GM12878 (cell line): ENCODE results near the gene GPR141. TPM values are rescaled to one million over a fixed set of nuclear protein-coding genes. Genes with fewer than 3 reads are reported as not detected.

ENCODE experiments used
- ATAC-seq: fragments of 200-7000 bp; cut with Tn5 transposase; 3 replicates; pipeline ENCODE4 v1.9.1; 2020; ENCODE audit warnings: mild to moderate bottlenecking, moderate library complexity
- BruUV-seq: library from RNA; stranded (reverse); fragments of 400-500 nt; replicated peaks from 2 replicates; lab custom pipeline; 2021; lab: Mats Ljungman, UMichigan
- CTCF ChIA-PET: fragments of 300-600 bp; sonication (Branson Sonifier 250); formaldehyde crosslinking; extraction: SDS; loops from one replicate; lab custom pipeline; 2021; ENCODE audit warnings: inconsistent platforms; lab: Yijun Ruan, JAX
- POLR2A ChIA-PET: fragments of 350-600 bp; formaldehyde crosslinking; extraction: SDS; loops from one replicate; lab custom pipeline; 2021; ENCODE audit warnings: inconsistent platforms; lab: Charles Lee
- RAD21 ChIA-PET: fragments of 300-600 bp; sonication (Branson Sonifier 250); formaldehyde crosslinking; loops from one replicate; lab custom pipeline; 2023; ENCODE audit warnings: antibody characterized with exemption; ENCODE audit not compliant: unreplicated experiment; lab: Charles Lee
- SMC1A ChIA-PET: fragments of 300-600 bp; sonication (Branson Sonifier 250); formaldehyde crosslinking; loops from one replicate; lab custom pipeline; 2023; ENCODE audit not compliant: unreplicated experiment, uncharacterized antibody; lab: Charles Lee
- DNase-seq: peaks from one replicate; pipeline ENCODE4 v3.0.0-alpha.2; 2011; ENCODE audit warnings: low read depth, low spot score
- FAIRE-seq: peaks from 3 replicates; lab custom pipeline; 2011; peaks lifted over from hg19 to GRCh38; lab: Jason Lieb, UNC
- H2AFZ ChIP-seq: 2 replicates; pipeline ENCODE4 v1.6.0; 2011; ENCODE audit warnings: low read depth, low read length, control low read depth; ENCODE audit not compliant: control insufficient read depth
- H3K27ac ChIP-seq: 2 replicates; pipeline ENCODE4 v1.5.1; 2011; ENCODE audit warnings: control low read depth; ENCODE audit not compliant: control insufficient read depth, insufficient read depth
- H3K27me3 ChIP-seq, 2 experiments: replicated peaks in 1 of 2; 2 replicates each; pipeline versions ENCODE4 v1.6.0 to v1.6.1; 2011; ENCODE audit warnings: low read length in 1 of 2; ENCODE audit not compliant: control insufficient read depth in 2 of 2, insufficient read depth in 2 of 2
- H3K36me3 ChIP-seq, 2 experiments: 2 replicates each; pipeline ENCODE4 v1.5.1; 2011; ENCODE audit warnings: low read length in 1 of 2; ENCODE audit not compliant: control insufficient read depth in 2 of 2, insufficient read depth in 2 of 2
- H3K4me1 ChIP-seq: 2 replicates; pipeline ENCODE4 v1.6.1; 2011; ENCODE audit warnings: mild to moderate bottlenecking, low read length, moderate library complexity, mixed read lengths; ENCODE audit not compliant: control insufficient read depth, insufficient read depth
- H3K4me2 ChIP-seq: 2 replicates; pipeline ENCODE4 v1.6.0; 2011; ENCODE audit warnings: control low read depth; ENCODE audit not compliant: control insufficient read depth, insufficient read depth
- H3K4me3 ChIP-seq: fragments of 200-600 bp; sonication (generic); 2 replicates; pipeline ENCODE4 v1.5.1; 2016
- H3K79me2 ChIP-seq: 2 replicates; pipeline ENCODE4 v1.6.0; 2011; ENCODE audit warnings: low read length; ENCODE audit not compliant: control insufficient read depth, insufficient read depth
- H3K9ac ChIP-seq: 2 replicates; pipeline ENCODE4 v1.8.0; 2011; ENCODE audit warnings: low read length, control low read depth, mixed read lengths; ENCODE audit not compliant: control insufficient read depth, insufficient read depth
- H3K9me3 ChIP-seq: replicated peaks from 3 replicates; pipeline ENCODE4 v1.5.1; 2011; ENCODE audit warnings: mild to moderate bottlenecking, low read length; ENCODE audit not compliant: control insufficient read depth, insufficient read depth
- H4K20me1 ChIP-seq: 2 replicates; pipeline ENCODE4 v1.6.0; 2011; ENCODE audit not compliant: control insufficient read depth, insufficient read depth
- BCL11A ChIP-seq: IDR thresholded peaks from 2 replicates; pipeline ENCODE4 v1.6.1; 2011; ENCODE audit warnings: low read depth, low read length
- BHLHE40 ChIP-seq, 2 experiments: fragments of 450-650 bp in 1 of 2; IDR thresholded peaks; 2 replicates each; pipeline ENCODE4 v1.6.1; 2011 to 2017; ENCODE audit warnings: low read depth in 2 of 2, borderline replicate concordance in 1 of 2, improper control_type of control experiment in 1 of 2, low read length in 1 of 2, mild to moderate bottlenecking in 1 of 2
- CREB1 ChIP-seq: IDR thresholded peaks from 2 replicates; pipeline ENCODE4 v1.6.1; 2012; ENCODE audit warnings: low read depth, mild to moderate bottlenecking, inconsistent platforms
- KDM1A ChIP-seq: fragments of 200-600 bp; sonication (generic); IDR thresholded peaks from 2 replicates; pipeline ENCODE4 v1.6.1; 2016; ENCODE audit warnings: borderline replicate concordance
- MEF2B ChIP-seq: fragments of 450-650 bp; IDR thresholded peaks from 2 replicates; pipeline ENCODE4 v1.6.1; 2018; ENCODE audit warnings: mild to moderate bottlenecking, moderate library complexity; ENCODE audit not compliant: partially characterized antibody, poor library complexity, severe bottlenecking
- NR2C2 ChIP-seq: IDR thresholded peaks from 2 replicates; pipeline ENCODE4 v1.6.1; 2011; ENCODE audit warnings: borderline replicate concordance, low read depth; ENCODE audit not compliant: control insufficient read depth, insufficient read length
- NR2F1 ChIP-seq: fragments of 450-650 bp; conservative IDR thresholded peaks from 2 replicates; pipeline ENCODE4 v1.6.1; 2017; ENCODE audit warnings: mild to moderate bottlenecking
- NRF1 ChIP-seq: conservative IDR thresholded peaks from 2 replicates; pipeline ENCODE4 v1.6.1; 2011; ENCODE audit warnings: mild to moderate bottlenecking, low read depth, low read length, improper control_type of control experiment
- SPI1 ChIP-seq: IDR thresholded peaks from 2 replicates; pipeline ENCODE4 v1.6.1; 2011; ENCODE audit warnings: low read depth, mild to moderate bottlenecking, low read length, moderate library complexity, borderline replicate concordance; ENCODE audit not compliant: insufficient read depth
- TARDBP ChIP-seq: IDR thresholded peaks from 2 replicates; pipeline ENCODE4 v1.6.1; 2016; ENCODE audit warnings: borderline replicate concordance
- ZBTB11 ChIP-seq: fragments of 450-650 bp; formaldehyde crosslinking; IDR thresholded peaks from 2 replicates; pipeline ENCODE4 v1.5.0; 2022; ENCODE audit warnings: mild to moderate bottlenecking, missing genetic modification characterization
- WGBS: methylation state at CpG from one replicate; pipeline ENCODE4 v1.1.6; 2016; ENCODE audit warnings: low lambda C conversion rate; ENCODE audit not compliant: insufficient replicate concordance, insufficient coverage; ENCODE audit errors: missing lambda C conversion rate; 5-methylcytosine and 5-hydroxymethylcytosine counted together
- in situ Hi-C: fragments of 300-500 bp; cut with MboI; formaldehyde crosslinking; loops from 9 replicates; pipeline ENCODE4 v1.14.3; 2018; ENCODE audit warnings: mixed read lengths
- intact Hi-C: fragments of 100-400 bp; cut with micrococcal nuclease; formaldehyde crosslinking; loops from one replicate; pipeline ENCODE4 v1.14.2; 2022; ENCODE audit not compliant: unreplicated experiment
- polyA plus RNA-seq, 11 experiments: library from polyadenylated mRNA; depleted of rRNA in 4 of 11; unstranded in 6 of 11; stranded (reverse) in 5 of 11; fragments of >200 nt; fragmentation: Nextera tagmentation in 4 of 11; fragmentation: Illumina TruSeq in 1 of 11; extraction: Ambion mirVana in 4 of 11; extraction: Trizol in 1 of 11; gene quantifications; 1 replicate in 1 of 11; 2 replicates in 10 of 11; pipeline versions ENCODE4 v1.2.1 to v1.2.3, GENCODE V29; 2011 to 2016; ENCODE audit warnings: inconsistent platforms in 2 of 11, missing spikeins in 2 of 11, low read depth in 1 of 11
- total RNA-seq, 4 experiments: library from RNA; depleted of rRNA in 3 of 4; stranded (reverse); fragments of >200 nt in 3 of 4; fragmentation: Illumina TruSeq in 1 of 4; extraction: Trizol in 1 of 4; gene quantifications; 2 replicates each; pipeline versions ENCODE4 v1.2.1 to v1.2.3, GENCODE V29; 2013 to 2021
- TF ChIP-seq, protein P1 (sequence below): IDR thresholded peaks from 2 replicates; pipeline ENCODE4 v1.6.1; 2012; ENCODE audit warnings: improper control_type of control experiment, low read depth, low read length; ENCODE audit not compliant: insufficient replicate concordance

Gene GPR141
- total and polyA plus RNA-seq, 10 of the 15 experiments (the other 5 are each of a cell fraction or from before 2014, with no cell fraction given): 0.56 to 3.9 (median 1.2) TPM

DNA sequence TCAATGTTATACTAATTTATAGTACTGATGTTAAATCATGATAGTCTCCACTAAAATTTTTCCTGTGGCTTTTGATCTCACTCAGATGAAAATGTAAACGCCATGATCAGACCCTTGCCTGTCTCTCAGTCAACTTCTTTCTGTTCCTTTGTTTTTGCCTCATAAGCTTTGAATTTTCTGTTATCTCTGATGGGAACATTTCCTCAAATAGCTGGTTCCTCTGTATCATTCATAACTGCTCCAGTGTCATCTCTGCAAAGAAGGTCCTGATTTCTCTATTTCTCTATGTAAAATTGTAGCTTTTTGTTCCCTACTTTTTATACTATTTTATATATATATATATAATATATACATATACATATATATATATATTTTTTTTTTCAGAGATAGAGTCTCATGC lies 67.5 kb downstream of the GPR141 start:
- Histone ChIP-seq H3K36me3 (no peaks in the 10 kb centered on the region), H2AFZ (no peak overlapping the region), H3K27ac (no peak overlapping the region), H3K4me2 (no peak overlapping the region), H4K20me1 (no peaks in the 10 kb centered on the region), H3K27me3 (no peaks in the 10 kb centered on the region), H3K79me2 (no peaks in the 10 kb centered on the region), H3K9ac (no peak overlapping the region), H3K9me3 (no peaks in the 10 kb centered on the region), H3K4me1 (no peaks in the 10 kb centered on the region), H3K4me3 (no peak overlapping the region)
- WGBS: 0% methylated on average over 1 of the region's 1 CpG
- RAD21 ChIA-PET: interaction anchor here (0.6 to 1.5 kb wide), 3 partner anchors 18 to 83 kb away, joined by 3 to 4 read pairs (median 3); no protein-coding TSS in a partner anchor
- POLR2A ChIA-PET: interaction anchor here (0.9 kb wide), 1 partner anchor 10 kb away, joined by 3 read pairs; no protein-coding TSS in a partner anchor
- intact Hi-C loops: no loop called here
- DNase-seq (no peak), FAIRE-seq (no peak), ATAC-seq (no peak)
- CTCF ChIA-PET: interaction anchor here (0.5 to 3.3 kb wide), 8 partner anchors 11 to 464 kb away, joined by 3 to 12 read pairs (median 4); no protein-coding TSS in a partner anchor
- in situ Hi-C loops: no loop called here
- SMC1A ChIA-PET: interaction anchor here (1.4 to 2.0 kb wide), 3 partner anchors 24 to 124 kb away, joined by 3 to 7 read pairs (median 4); no protein-coding TSS in a partner anchor
- BruUV-seq: no TSS peak
- TF ChIP-seq, protein P1, sequence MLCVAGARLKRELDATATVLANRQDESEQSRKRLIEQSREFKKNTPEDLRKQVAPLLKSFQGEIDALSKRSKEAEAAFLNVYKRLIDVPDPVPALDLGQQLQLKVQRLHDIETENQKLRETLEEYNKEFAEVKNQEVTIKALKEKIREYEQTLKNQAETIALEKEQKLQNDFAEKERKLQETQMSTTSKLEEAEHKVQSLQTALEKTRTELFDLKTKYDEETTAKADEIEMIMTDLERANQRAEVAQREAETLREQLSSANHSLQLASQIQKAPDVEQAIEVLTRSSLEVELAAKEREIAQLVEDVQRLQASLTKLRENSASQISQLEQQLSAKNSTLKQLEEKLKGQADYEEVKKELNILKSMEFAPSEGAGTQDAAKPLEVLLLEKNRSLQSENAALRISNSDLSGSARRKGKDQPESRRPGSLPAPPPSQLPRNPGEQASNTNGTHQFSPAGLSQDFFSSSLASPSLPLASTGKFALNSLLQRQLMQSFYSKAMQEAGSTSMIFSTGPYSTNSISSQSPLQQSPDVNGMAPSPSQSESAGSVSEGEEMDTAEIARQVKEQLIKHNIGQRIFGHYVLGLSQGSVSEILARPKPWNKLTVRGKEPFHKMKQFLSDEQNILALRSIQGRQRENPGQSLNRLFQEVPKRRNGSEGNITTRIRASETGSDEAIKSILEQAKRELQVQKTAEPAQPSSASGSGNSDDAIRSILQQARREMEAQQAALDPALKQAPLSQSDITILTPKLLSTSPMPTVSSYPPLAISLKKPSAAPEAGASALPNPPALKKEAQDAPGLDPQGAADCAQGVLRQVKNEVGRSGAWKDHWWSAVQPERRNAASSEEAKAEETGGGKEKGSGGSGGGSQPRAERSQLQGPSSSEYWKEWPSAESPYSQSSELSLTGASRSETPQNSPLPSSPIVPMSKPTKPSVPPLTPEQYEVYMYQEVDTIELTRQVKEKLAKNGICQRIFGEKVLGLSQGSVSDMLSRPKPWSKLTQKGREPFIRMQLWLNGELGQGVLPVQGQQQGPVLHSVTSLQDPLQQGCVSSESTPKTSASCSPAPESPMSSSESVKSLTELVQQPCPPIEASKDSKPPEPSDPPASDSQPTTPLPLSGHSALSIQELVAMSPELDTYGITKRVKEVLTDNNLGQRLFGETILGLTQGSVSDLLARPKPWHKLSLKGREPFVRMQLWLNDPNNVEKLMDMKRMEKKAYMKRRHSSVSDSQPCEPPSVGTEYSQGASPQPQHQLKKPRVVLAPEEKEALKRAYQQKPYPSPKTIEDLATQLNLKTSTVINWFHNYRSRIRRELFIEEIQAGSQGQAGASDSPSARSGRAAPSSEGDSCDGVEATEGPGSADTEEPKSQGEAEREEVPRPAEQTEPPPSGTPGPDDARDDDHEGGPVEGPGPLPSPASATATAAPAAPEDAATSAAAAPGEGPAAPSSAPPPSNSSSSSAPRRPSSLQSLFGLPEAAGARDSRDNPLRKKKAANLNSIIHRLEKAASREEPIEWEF: no peak
- no peak for TF ChIP-seq ZBTB11 (CRISPR knock-in tag)
- TF ChIP-seq KDM1A: no peak
- TF ChIP-seq NR2F1: no peak
- TF ChIP-seq CREB1: no peak
- TF ChIP-seq MEF2B: no peak
- TF ChIP-seq TARDBP: no peak
- no peak for TF ChIP-seq NRF1
- TF ChIP-seq SPI1: no peak
- no peak for TF ChIP-seq BCL11A
- no peak for TF ChIP-seq BHLHE40 (IDR thresholded peaks at IDR 0.05; ENCODE audit: borderline replicate concordance in 1 of 2, low read depth in 2 of 2, low read length in 1 of 2)
- TF ChIP-seq NR2C2: no peak
